ENCODE data around the gene YKT6.

Gene YKT6

DNA sequence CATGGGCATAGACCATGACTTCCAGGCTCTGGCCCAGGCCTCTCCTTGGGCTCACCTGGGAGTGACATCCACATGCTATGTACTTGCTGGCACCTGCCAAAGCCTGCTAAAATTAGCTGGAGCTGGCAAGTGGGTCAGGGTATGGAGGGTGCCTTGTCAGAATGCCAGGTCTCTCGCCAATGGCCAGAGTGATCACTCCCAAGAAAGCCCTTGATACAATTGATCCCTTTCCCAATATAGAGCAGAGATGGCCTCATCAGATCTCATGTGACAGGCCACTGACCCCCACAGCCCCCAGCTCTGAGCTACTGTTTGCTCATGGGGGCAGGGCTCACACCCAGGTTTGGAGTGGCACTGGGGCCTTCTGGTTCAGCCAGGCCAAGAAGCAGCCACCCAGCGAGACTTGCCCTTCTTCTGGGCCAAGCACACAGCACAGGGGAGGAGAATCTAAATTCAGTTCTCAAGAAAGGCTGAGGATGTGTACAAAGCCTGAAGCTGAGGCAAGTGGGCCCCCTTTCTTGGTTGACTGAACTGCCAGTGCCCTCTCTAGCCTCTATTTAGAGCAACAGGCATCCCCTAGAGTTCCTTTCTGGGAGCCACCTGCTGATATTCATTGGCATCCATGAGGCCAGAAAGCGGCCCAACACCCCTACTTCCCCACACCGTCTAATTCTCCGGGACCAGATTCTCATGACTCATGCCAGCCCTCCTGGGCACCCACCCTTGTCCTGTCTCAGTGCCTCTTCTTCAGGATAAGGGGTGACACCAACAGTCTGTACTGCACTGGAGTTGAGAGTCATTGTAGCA, 40.8 kb upstream of the YKT6 start:
- TF ChIP-seq EZH2phosphoT487 (IDR thresholded peaks at IDR 0.05; ENCODE audit: low read depth), result no peak
- TF ChIP-seq, protein P1, sequence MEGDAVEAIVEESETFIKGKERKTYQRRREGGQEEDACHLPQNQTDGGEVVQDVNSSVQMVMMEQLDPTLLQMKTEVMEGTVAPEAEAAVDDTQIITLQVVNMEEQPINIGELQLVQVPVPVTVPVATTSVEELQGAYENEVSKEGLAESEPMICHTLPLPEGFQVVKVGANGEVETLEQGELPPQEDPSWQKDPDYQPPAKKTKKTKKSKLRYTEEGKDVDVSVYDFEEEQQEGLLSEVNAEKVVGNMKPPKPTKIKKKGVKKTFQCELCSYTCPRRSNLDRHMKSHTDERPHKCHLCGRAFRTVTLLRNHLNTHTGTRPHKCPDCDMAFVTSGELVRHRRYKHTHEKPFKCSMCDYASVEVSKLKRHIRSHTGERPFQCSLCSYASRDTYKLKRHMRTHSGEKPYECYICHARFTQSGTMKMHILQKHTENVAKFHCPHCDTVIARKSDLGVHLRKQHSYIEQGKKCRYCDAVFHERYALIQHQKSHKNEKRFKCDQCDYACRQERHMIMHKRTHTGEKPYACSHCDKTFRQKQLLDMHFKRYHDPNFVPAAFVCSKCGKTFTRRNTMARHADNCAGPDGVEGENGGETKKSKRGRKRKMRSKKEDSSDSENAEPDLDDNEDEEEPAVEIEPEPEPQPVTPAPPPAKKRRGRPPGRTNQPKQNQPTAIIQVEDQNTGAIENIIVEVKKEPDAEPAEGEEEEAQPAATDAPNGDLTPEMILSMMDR (IDR thresholded peaks at IDR 0.05; ENCODE audit: low read depth, low read length), result no peak
- Histone ChIP-seq H3K79me2 (ENCODE audit: low read length) (no peaks in the 10 kb centered on the region), H2AFZ (ENCODE audit: low read depth, low read length) (no peak overlapping the region), H4K20me1 (ENCODE audit: insufficient read depth, low read length) (no peaks in the 10 kb centered on the region), H3K4me2 (ENCODE audit: low read length) (no peak overlapping the region), H3K4me1 (ENCODE audit: low read length) (no peaks in the 10 kb centered on the region), H3K9ac (ENCODE audit: low read length) (no peak overlapping the region), H3K9me3 (ENCODE audit: insufficient read depth, low read length) (no peaks in the 10 kb centered on the region), H3K4me3 (ENCODE audit: low read length) (no peak overlapping the region), H3K27ac (ENCODE audit: low read length) (no peak overlapping the region), H3K36me3 (replicated peaks; ENCODE audit: low read depth, low read length) (no peaks in the 10 kb centered on the region), H3K27me3 (ENCODE audit: low read depth, low read length) (no peaks in the 10 kb centered on the region)

- Histone ChIP-seq H4K20me1 (ENCODE audit: insufficient read depth, low read length) (no peaks in the 10 kb centered on the region), H2AFZ (ENCODE audit: low read depth, low read length) (no peak overlapping the region), H3K79me2 (ENCODE audit: low read length) (no peaks in the 10 kb centered on the region), H3K9ac (ENCODE audit: low read length) (no peak overlapping the region), H3K4me2 (ENCODE audit: low read length) (no peak overlapping the region), H3K4me1 (ENCODE audit: low read length) (no peaks in the 10 kb centered on the region), H3K9me3 (ENCODE audit: insufficient read depth, low read length) (no peaks in the 10 kb centered on the region), H3K4me3 (ENCODE audit: low read length) (no peak overlapping the region), H3K27me3 (ENCODE audit: low read depth, low read length) (no peaks in the 10 kb centered on the region), H3K27ac (ENCODE audit: low read length) (no peak overlapping the region), H3K36me3 (replicated peaks; ENCODE audit: low read depth, low read length) (no peaks in the 10 kb centered on the region)
- TF ChIP-seq EZH2phosphoT487 (IDR thresholded peaks at IDR 0.05; ENCODE audit: low read depth), result no peak
- TF ChIP-seq, protein P1 (IDR thresholded peaks at IDR 0.05; ENCODE audit: low read depth, low read length), result no peak
Observed at GRCh38 chr7:44161371-44161770, 39.4 kb upstream of the YKT6 start.

DNA sequence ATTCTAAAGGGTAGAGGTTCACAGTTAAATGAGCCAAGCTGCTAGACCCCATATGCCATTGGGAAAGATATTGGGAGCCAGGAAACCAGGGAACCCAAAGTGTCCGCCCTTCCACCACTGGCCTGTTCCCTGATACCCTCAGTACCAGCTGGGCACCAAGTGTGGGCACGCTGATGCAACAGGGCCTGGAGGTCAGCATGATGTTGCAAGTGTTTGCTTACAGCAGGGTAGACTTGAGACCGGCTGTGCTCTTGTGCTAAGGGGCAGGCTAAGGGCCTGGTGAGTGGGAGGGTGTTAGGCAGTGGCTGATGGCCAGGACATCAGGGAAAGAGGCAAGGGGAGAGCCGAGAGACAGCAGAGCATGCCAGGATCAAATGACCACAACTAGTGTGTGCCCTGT, 38.6 kb upstream of the YKT6 start:
- no peak overlapping the region for H3K27ac ChIP-seq (ENCODE audit: low read length)
- H3K9me3 ChIP-seq (ENCODE audit: insufficient read depth, low read length), result no peaks in the 10 kb centered on the region
- H3K4me1 ChIP-seq (ENCODE audit: low read length), result peaks cover under 1% of the 10 kb centered on the region
- no peak overlapping the region for H3K4me3 ChIP-seq (ENCODE audit: low read length)
- H3K9ac ChIP-seq (ENCODE audit: low read length), result no peak overlapping the region
- no peaks in the 10 kb centered on the region for H3K36me3 ChIP-seq (replicated peaks; ENCODE audit: low read depth, low read length)
- H4K20me1 ChIP-seq (ENCODE audit: insufficient read depth, low read length), result no peaks in the 10 kb centered on the region
- H3K4me2 ChIP-seq (ENCODE audit: low read length), result no peak overlapping the region
- TF ChIP-seq, protein P1 (IDR thresholded peaks at IDR 0.05; ENCODE audit: low read depth, low read length), result no peak
- TF ChIP-seq EZH2phosphoT487 (IDR thresholded peaks at IDR 0.05; ENCODE audit: low read depth), result no peak
- H3K79me2 ChIP-seq (ENCODE audit: low read length), result no peaks in the 10 kb centered on the region
- H2AFZ ChIP-seq (ENCODE audit: low read depth, low read length), result no peak overlapping the region
- H3K27me3 ChIP-seq (ENCODE audit: low read depth, low read length), result no peaks in the 10 kb centered on the region

DNA sequence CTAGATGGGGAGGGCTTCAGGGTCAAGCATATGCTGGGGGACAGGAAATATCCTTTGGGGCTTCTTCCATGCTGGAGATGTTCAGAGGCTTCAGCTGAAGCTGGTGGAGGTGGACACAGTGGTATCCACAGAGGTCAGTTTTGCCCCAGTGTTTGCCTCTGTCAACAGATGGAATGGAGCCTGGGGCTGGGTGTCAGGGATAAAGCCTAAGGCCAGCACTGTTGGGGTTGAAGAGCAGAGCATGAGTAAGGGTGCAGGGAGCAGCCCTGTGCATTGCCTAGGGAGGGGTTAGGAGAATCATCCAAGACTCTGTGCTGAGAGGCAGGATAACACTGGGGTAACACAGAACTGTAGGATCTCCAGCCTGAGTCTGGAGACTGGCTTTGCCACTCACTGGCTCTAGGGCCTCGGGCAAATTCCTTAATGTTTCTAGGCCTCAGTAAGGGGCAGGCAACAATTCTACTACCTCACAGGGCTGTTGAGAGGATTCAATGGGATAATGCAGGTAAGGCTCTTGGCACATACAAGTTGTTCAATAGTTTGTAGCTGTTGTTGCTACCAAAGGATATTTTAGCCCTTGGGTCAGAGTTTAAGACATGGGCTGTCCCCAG, 37.9 kb upstream of the YKT6 start:
- no peaks in the 10 kb centered on the region for H3K9me3 ChIP-seq (ENCODE audit: insufficient read depth, low read length)
- no peaks in the 10 kb centered on the region for H3K27me3 ChIP-seq (ENCODE audit: low read depth, low read length)
- no peaks in the 10 kb centered on the region for H4K20me1 ChIP-seq (ENCODE audit: insufficient read depth, low read length)
- H3K4me2 ChIP-seq (ENCODE audit: low read length), result no peak overlapping the region
- H3K4me3 ChIP-seq (ENCODE audit: low read length), result no peak overlapping the region
- H3K4me1 ChIP-seq (ENCODE audit: low read length), result peaks cover 8% of the 10 kb centered on the region
- no peak overlapping the region for H3K27ac ChIP-seq (ENCODE audit: low read length)
- TF ChIP-seq EZH2phosphoT487 (IDR thresholded peaks at IDR 0.05; ENCODE audit: low read depth), result no peak
- TF ChIP-seq, protein P1 (IDR thresholded peaks at IDR 0.05; ENCODE audit: low read depth, low read length), result no peak
- H3K9ac ChIP-seq (ENCODE audit: low read length), result no peak overlapping the region
- no peaks in the 10 kb centered on the region for H3K79me2 ChIP-seq (ENCODE audit: low read length)
- no peak overlapping the region for H2AFZ ChIP-seq (ENCODE audit: low read depth, low read length)
- H3K36me3 ChIP-seq (replicated peaks; ENCODE audit: low read depth, low read length), result no peaks in the 10 kb centered on the region
